IMR-90 (cell line): ENCODE measurements around the gene AMZ1. TPM values are rescaled to one million over a fixed set of nuclear protein-coding genes. Genes with fewer than 3 reads are reported as not detected.

Experiments
- ATAC-seq: fragments of 200-7000 bp; cut with Tn5 transposase; 2 replicates; pipeline ENCODE4 v1.9.1; 2020; ENCODE audit warnings: low read depth, mild to moderate bottlenecking, moderate library complexity
- BruUV-seq: library from RNA; stranded (reverse); fragments of 400-500 nt; replicated peaks from 2 replicates; lab custom pipeline; 2021; lab: Mats Ljungman, UMichigan
- CTCF ChIA-PET: fragments of 300-600 bp; formaldehyde crosslinking; extraction: SDS; loops from one replicate; lab custom pipeline; 2021; ENCODE audit warnings: antibody characterized with exemption; lab: Yijun Ruan, JAX
- POLR2A ChIA-PET: fragments of 300-600 bp; sonication (Branson Sonifier 250); formaldehyde crosslinking; loops from one replicate; lab custom pipeline; 2022; ENCODE audit warnings: antibody characterized with exemption; ENCODE audit not compliant: unreplicated experiment; lab: Charles Lee
- DNase-seq: peaks from one replicate; pipeline ENCODE4 v3.0.0; 2013
- H2AFZ ChIP-seq: replicated peaks from 2 replicates; pipeline ENCODE3; 2013; ENCODE audit warnings: low read length, mild to moderate bottlenecking; ENCODE audit not compliant: poor library complexity
- H2AK5ac ChIP-seq: 2 replicates; pipeline ENCODE4 v1.6.1; 2013; ENCODE audit warnings: low read depth, low read length, inconsistent platforms
- H2AK9ac ChIP-seq: replicated peaks from 2 replicates; pipeline ENCODE3; 2013; ENCODE audit warnings: mild to moderate bottlenecking, low read depth, low read length, moderate library complexity; ENCODE audit not compliant: poor library complexity
- H2BK120ac ChIP-seq: 2 replicates; pipeline ENCODE4 v1.6.1; 2013; ENCODE audit warnings: low read depth, low read length, inconsistent platforms
- H2BK15ac ChIP-seq: 3 replicates; pipeline ENCODE4 v1.6.1; 2013; ENCODE audit warnings: low read depth, low read length, inconsistent platforms
- H2BK20ac ChIP-seq: 2 replicates; pipeline ENCODE4 v1.6.1; 2013; ENCODE audit warnings: low read depth, mild to moderate bottlenecking, inconsistent platforms, low read length, moderate library complexity
- H2BK5ac ChIP-seq: 2 replicates; pipeline ENCODE4 v1.6.1; 2013; ENCODE audit warnings: mild to moderate bottlenecking, low read depth, low read length, inconsistent platforms; ENCODE audit not compliant: poor library complexity, severe bottlenecking
- H3K14ac ChIP-seq: replicated peaks from 2 replicates; pipeline ENCODE4 v1.6.1; 2013; ENCODE audit warnings: low read depth, low read length, inconsistent platforms
- H3K18ac ChIP-seq: 2 replicates; pipeline ENCODE4 v1.6.1; 2013; ENCODE audit warnings: low read depth, low read length, control low read depth
- H3K23ac ChIP-seq: 2 replicates; pipeline ENCODE4 v1.6.1; 2013; ENCODE audit warnings: low read depth, low read length, inconsistent platforms
- H3K27ac ChIP-seq: 2 replicates; pipeline ENCODE4 v1.5.1; 2013; ENCODE audit warnings: mild to moderate bottlenecking, control low read depth, low read length; ENCODE audit not compliant: insufficient read depth
- H3K27me3 ChIP-seq: 2 replicates; pipeline ENCODE4 v1.6.1; 2013; ENCODE audit warnings: low read length; ENCODE audit not compliant: control insufficient read depth, insufficient read depth
- H3K36me3 ChIP-seq: 2 replicates; pipeline ENCODE4 v1.6.1; 2013; ENCODE audit warnings: low read length, mixed read lengths; ENCODE audit not compliant: control insufficient read depth, insufficient read depth
- H3K4ac ChIP-seq: 2 replicates; pipeline ENCODE4 v1.6.1; 2013; ENCODE audit warnings: low read depth, low read length, inconsistent platforms
- H3K4me1 ChIP-seq: 2 replicates; pipeline ENCODE4 v1.6.1; 2013; ENCODE audit warnings: low read length, mixed read lengths; ENCODE audit not compliant: control insufficient read depth, insufficient read depth
- H3K4me2 ChIP-seq: 2 replicates; pipeline ENCODE4 v1.6.1; 2013; ENCODE audit warnings: low read depth, mild to moderate bottlenecking, control low read depth, low read length, moderate library complexity
- H3K4me3 ChIP-seq: 2 replicates; pipeline ENCODE4 v1.5.1; 2013; ENCODE audit warnings: low read depth, mild to moderate bottlenecking, control low read depth, low read length, moderate library complexity; ENCODE audit not compliant: insufficient read depth
- H3K56ac ChIP-seq: 2 replicates; pipeline ENCODE4 v1.6.1; 2013; ENCODE audit warnings: low read length, inconsistent platforms; ENCODE audit not compliant: insufficient read depth; ENCODE audit errors: extremely low read depth
- H3K79me1 ChIP-seq, 2 experiments: 2 replicates each; pipeline ENCODE4 v1.6.1; 2013; ENCODE audit warnings: low read length in 2 of 2, inconsistent platforms in 1 of 2, low read depth in 1 of 2
- H3K9ac ChIP-seq: 2 replicates; pipeline ENCODE4 v1.6.1; 2013; ENCODE audit warnings: low read depth, low read length, control low read depth
- H3K9me1 ChIP-seq: 2 replicates; pipeline ENCODE4 v1.6.1; 2013; ENCODE audit warnings: low read length, inconsistent platforms; ENCODE audit not compliant: insufficient read depth
- H3K9me3 ChIP-seq: 2 replicates; pipeline ENCODE4 v1.6.1; 2013; ENCODE audit warnings: low read length; ENCODE audit not compliant: control insufficient read depth, insufficient read depth
- H4K20me1 ChIP-seq: 2 replicates; pipeline ENCODE4 v1.6.1; 2013; ENCODE audit warnings: low read length, inconsistent platforms; ENCODE audit not compliant: insufficient read depth
- H4K5ac ChIP-seq: 2 replicates; pipeline ENCODE4 v1.6.1; 2013; ENCODE audit warnings: mild to moderate bottlenecking, low read depth, low read length, control low read depth
- H4K8ac ChIP-seq, 2 experiments: 2 replicates each; pipeline ENCODE4 v1.6.1; 2013; ENCODE audit warnings: low read depth in 2 of 2, low read length in 2 of 2, control low read depth in 1 of 2, inconsistent platforms in 1 of 2
- H4K91ac ChIP-seq: 2 replicates; pipeline ENCODE4 v1.6.1; 2013; ENCODE audit warnings: low read depth, low read length, inconsistent platforms; ENCODE audit not compliant: insufficient read depth
- BHLHE40 ChIP-seq: fragments of 150-350 bp; IDR thresholded peaks from 2 replicates; pipeline ENCODE4 v1.6.1; 2016; ENCODE audit warnings: mild to moderate bottlenecking, low read depth, low read length
- CEBPB ChIP-seq: IDR thresholded peaks from 2 replicates; pipeline ENCODE4 v1.6.1; 2012; ENCODE audit warnings: low read depth, low read length, improper control_type of control experiment
- CHD1 ChIP-seq: IDR thresholded peaks from 2 replicates; pipeline ENCODE4 v1.6.1; 2012; ENCODE audit warnings: low read depth, low read length, improper control_type of control experiment
- CTCF ChIP-seq: conservative IDR thresholded peaks from 2 replicates; pipeline ENCODE4 v1.5.1; 2012; ENCODE audit warnings: mild to moderate bottlenecking, low read depth, low read length, improper control_type of control experiment
- ELK1 ChIP-seq: fragments of 150-350 bp; IDR thresholded peaks from 2 replicates; pipeline ENCODE4 v1.6.1; 2016; ENCODE audit warnings: low read depth, mild to moderate bottlenecking, low read length, moderate library complexity, borderline replicate concordance
- FOS ChIP-seq: fragments of 150-350 bp; IDR thresholded peaks from 2 replicates; pipeline ENCODE4 v1.6.1; 2016; ENCODE audit warnings: low read depth, low read length
- MAFK ChIP-seq: IDR thresholded peaks from 2 replicates; pipeline ENCODE4 v1.6.1; 2012; ENCODE audit warnings: low read depth, low read length, improper control_type of control experiment
- MXI1 ChIP-seq: IDR thresholded peaks from 2 replicates; pipeline ENCODE4 v1.6.1; 2012; ENCODE audit warnings: low read depth, mild to moderate bottlenecking, low read length, moderate library complexity, borderline replicate concordance
- NFE2L2 ChIP-seq: fragments of 150-350 bp; IDR thresholded peaks from 2 replicates; pipeline ENCODE4 v1.6.1; 2016; ENCODE audit warnings: low read depth, mild to moderate bottlenecking, low read length
- POLR2A ChIP-seq: IDR thresholded peaks from 2 replicates; pipeline ENCODE4 v1.6.1; 2012; ENCODE audit warnings: mild to moderate bottlenecking, low read depth, low read length
- RAD21 ChIP-seq: IDR thresholded peaks from 2 replicates; pipeline ENCODE4 v1.6.1; 2012; ENCODE audit warnings: low read length, improper control_type of control experiment
- RCOR1 ChIP-seq: IDR thresholded peaks from 2 replicates; pipeline ENCODE4 v1.6.1; 2012; ENCODE audit warnings: mild to moderate bottlenecking, low read length, improper control_type of control experiment; ENCODE audit not compliant: insufficient replicate concordance
- RFX5 ChIP-seq: IDR thresholded peaks from 2 replicates; pipeline ENCODE4 v1.8.0; 2012; ENCODE audit warnings: low read depth, mild to moderate bottlenecking, low read length, moderate library complexity
- SMC3 ChIP-seq: fragments of 150-350 bp; IDR thresholded peaks from 2 replicates; pipeline ENCODE4 v1.6.1; 2016; ENCODE audit warnings: low read depth, mild to moderate bottlenecking, antibody characterized with exemption, low read length, moderate library complexity
- USF2 ChIP-seq: fragments of 150-350 bp; IDR thresholded peaks from 2 replicates; pipeline ENCODE4 v1.6.1; 2017; ENCODE audit warnings: mild to moderate bottlenecking, antibody characterized with exemption, low read length, low read depth
- WGBS, 2 experiments: methylation state at CpG; one replicate each; pipeline versions ENCODE4 v1.1.5 to v1.1.7; 2013; ENCODE audit warnings: missing lambda C conversion rate in 2 of 2; ENCODE audit not compliant: insufficient read length in 1 of 2; ENCODE audit errors: extremely low coverage in 2 of 2; 5-methylcytosine and 5-hydroxymethylcytosine counted together
- dilution Hi-C: fragments of 300-500 bp; cut with HindIII; formaldehyde crosslinking; loops from one replicate; pipeline ENCODE4 v1.14.3; 2018; ENCODE audit warnings: low sequenced_read_pairs; ENCODE audit not compliant: unreplicated experiment
- in situ Hi-C: fragments of 300-500 bp; cut with MboI; formaldehyde crosslinking; loops from 3 replicates; pipeline ENCODE4 v1.14.3; 2019; ENCODE audit warnings: low sequenced_read_pairs, inconsistent platforms, mixed read lengths
- intact Hi-C: fragments of 100-400 bp; cut with micrococcal nuclease; formaldehyde crosslinking; loops from 2 replicates; pipeline ENCODE4 v1.10.0; 2022
- polyA plus RNA-seq, 3 experiments: library from polyadenylated mRNA; depleted of rRNA; stranded (reverse); fragments of >200 nt; gene quantifications; 2 replicates each; pipeline ENCODE4 v1.2.3, GENCODE V29; 2012; ENCODE audit warnings: low replicate concordance in 1 of 3
- total RNA-seq: library from RNA; depleted of rRNA; stranded (reverse); fragments of >200 nt; gene quantifications from 2 replicates; pipeline ENCODE4 v1.2.3, GENCODE V29; 2012

The AMZ1 gene
- total and polyA plus RNA-seq, 2 of the 4 experiments (the other 2 are of a cell fraction) = 0.54 to 1.6 TPM

GRCh38 chr7:2661096-2661449 is 26.9 kb upstream of the AMZ1 start:
- no peak overlapping the region for H3K4me3 ChIP-seq
- H3K9me3 ChIP-seq = no peaks in the 10 kb centered on the region
- H3K36me3 ChIP-seq = peaks cover 52% of the 10 kb centered on the region
- ATAC-seq (no peak), DNase-seq (no peak)
- no peak overlapping the region for H2AK9ac ChIP-seq
- no peak overlapping the region for H3K18ac ChIP-seq
- H3K56ac ChIP-seq = no peak overlapping the region
- no peak overlapping the region for H2BK5ac ChIP-seq
- WGBS, 2 experiments = 80% methylated on average over 4 of the region's 10 CpGs; no CpG with 5 or more reads in 1 of the 2 experiments
- no peak overlapping the region for H2BK15ac ChIP-seq
- H4K5ac ChIP-seq = no peak overlapping the region
- no peak overlapping the region for H2AK5ac ChIP-seq
- no peak overlapping the region for H2BK120ac ChIP-seq
- in situ Hi-C loops = no loop called here
- no peak overlapping the region for H3K27ac ChIP-seq
- dilution Hi-C loops = no loop called here
- H3K4me1 ChIP-seq = no peaks in the 10 kb centered on the region
- TF ChIP-seq SMC3 (no peak), POLR2A (no peak), NFE2L2 (no peak), MXI1 (no peak), CTCF (no peak), FOS (no peak), RFX5 (no peak), CEBPB (no peak), RAD21 (no peak), CHD1 (no peak), ELK1 (no peak), MAFK (no peak), RCOR1 (no peak), USF2 (no peak), BHLHE40 (no peak)
- no peak overlapping the region for H3K4ac ChIP-seq
- H4K20me1 ChIP-seq = peaks cover 28% of the 10 kb centered on the region
- H3K9me1 ChIP-seq = no peaks in the 10 kb centered on the region; the same call in 1 of the 2 replicates
- POLR2A ChIA-PET = no interaction called here
- peaks cover 7 to 20% of the 10 kb centered on the region in 2 experiments; a peak in 2 of 4 replicates for H3K79me1 ChIP-seq
- no peak overlapping the region for H3K4me2 ChIP-seq
- no peak overlapping the region for H2BK20ac ChIP-seq
- H3K23ac ChIP-seq = no peak overlapping the region
- no peak overlapping the region for H3K9ac ChIP-seq
- CTCF ChIA-PET = no interaction called here
- no peak overlapping the region for H4K91ac ChIP-seq
- intact Hi-C loops = no loop called here
- no TSS peak for BruUV-seq
- no peak overlapping the region for H2AFZ ChIP-seq
- no peaks in the 10 kb centered on the region for H3K27me3 ChIP-seq
- H3K14ac ChIP-seq = no peak overlapping the region
- H4K8ac ChIP-seq = no peak overlapping the region
